Measurements from ENCODE around the gene STPG2.

The STPG2 gene

GRCh38 chr4:97747945-97748344, 395.3 kb downstream of the STPG2 start:
- no peak for TF ChIP-seq CTCF (conservative IDR thresholded peaks at IDR 0.05; ENCODE audit: low read depth, low read length)
- no peak for DNase-seq (ENCODE audit: low read depth)

GRCh38 chr4:97720869-97721432, 422.3 kb downstream of the STPG2 start:
- no peak overlapping the region for H3K4me3 ChIP-seq (ENCODE audit: low read depth, low read length)
- DNase-seq (ENCODE audit: low read depth) = peak; percentile 60
- TF ChIP-seq CTCF (conservative IDR thresholded peaks at IDR 0.05; ENCODE audit: low read depth, low read length) = peak; percentile 32

More at GRCh38 chr4:97747945-97748344, 395.3 kb downstream of the STPG2 start:
- no peak overlapping the region for H3K4me3 ChIP-seq (ENCODE audit: low read depth, low read length)

GRCh38 chr4:97691111-97691605, 452.1 kb downstream of the STPG2 start:
- no peak for DNase-seq (ENCODE audit: low read depth)
- TF ChIP-seq CTCF (conservative IDR thresholded peaks at IDR 0.05; ENCODE audit: low read depth, low read length) = no peak
- H3K4me3 ChIP-seq (ENCODE audit: low read depth, low read length) = no peak overlapping the region

- no peak for DNase-seq (ENCODE audit: low read depth)
- H3K4me3 ChIP-seq (ENCODE audit: low read depth, low read length) = no peak overlapping the region
- TF ChIP-seq CTCF (conservative IDR thresholded peaks at IDR 0.05; ENCODE audit: low read depth, low read length) = no peak
These were observed 472.5 kb downstream of the STPG2 start for GRCh38 chr4:97670703-97671269.

- no peak overlapping the region for H3K4me3 ChIP-seq (ENCODE audit: low read depth, low read length)
- no peak for TF ChIP-seq CTCF (conservative IDR thresholded peaks at IDR 0.05; ENCODE audit: low read depth, low read length)
- no peak for DNase-seq (ENCODE audit: low read depth)
These were observed 477.7 kb downstream of the STPG2 start for GRCh38 chr4:97665553-97665952.

- H3K4me3 ChIP-seq (ENCODE audit: low read depth, low read length) = no peak overlapping the region
- no peak for DNase-seq (ENCODE audit: low read depth)
- no peak for TF ChIP-seq CTCF (conservative IDR thresholded peaks at IDR 0.05; ENCODE audit: low read depth, low read length)
These were observed 478.5 kb downstream of the STPG2 start for GRCh38 chr4:97664741-97665140.

- no peak for DNase-seq (ENCODE audit: low read depth)
- no peak for TF ChIP-seq CTCF (conservative IDR thresholded peaks at IDR 0.05; ENCODE audit: low read depth, low read length)
- H3K4me3 ChIP-seq (ENCODE audit: low read depth, low read length) = no peak overlapping the region
These were observed 481.1 kb downstream of the STPG2 start for GRCh38 chr4:97662133-97662532.

Data from choroid plexus epithelial cell (primary cell).